ENCODE data around the gene GPR32. TPM values are rescaled to one million over a fixed set of nuclear protein-coding genes. Genes with fewer than 3 reads are reported as not detected.
"Not testable (repeated sequence)": the region's sequence is repeated elsewhere in the genome, so short reads cannot be mapped to it uniquely, and the experiment has no call there.

Gene GPR32
- total and polyA plus RNA-seq, 2 donors (not counting 1 experiment from before 2014, with no cell fraction given): not detected

DNA sequence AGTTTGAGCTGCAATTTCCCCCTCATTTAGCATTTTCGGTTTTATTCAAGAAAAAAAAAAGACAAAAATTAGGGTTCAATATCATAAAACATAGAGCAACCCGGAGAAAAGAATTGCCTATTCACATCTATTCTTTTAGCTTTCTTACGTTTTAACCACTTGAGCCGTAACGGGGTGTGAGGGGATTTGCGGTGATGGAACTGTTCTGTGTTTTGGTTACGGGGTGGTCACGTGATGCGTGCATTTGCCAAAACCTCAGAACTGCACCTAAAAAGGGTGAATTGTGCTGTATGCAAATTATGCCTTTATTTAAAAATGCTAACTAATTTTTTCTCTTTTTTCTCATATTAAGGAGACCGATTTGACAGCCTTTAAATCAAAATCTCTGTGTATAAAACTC lies 25.0 kb upstream of the GPR32 start:
- Histone ChIP-seq H3K4me2 (replicated peaks; ENCODE audit: low read depth, low read length, poor library complexity, severe bottlenecking) (no peak overlapping the region), H3K27me3 (replicated peaks in 1 of 4; ENCODE audit: control extremely low read depth in 1 of 4, control insufficient read depth in 3 of 4, insufficient read depth in 4 of 4, low read length in 3 of 4) (peaks cover 0 to 9% (median 2%) of the 10 kb centered on the region in 4 experiments), H3K79me2 (ENCODE audit: control insufficient read depth, insufficient read depth, low read length) (no peaks in the 10 kb centered on the region), H3K36me3 (replicated peaks in 1 of 2; ENCODE audit: control extremely low read depth in 1 of 2, control insufficient read depth in 1 of 2, extremely low read depth in 1 of 2, insufficient read depth in 2 of 2, low read length in 1 of 2) (no peaks in the 10 kb centered on the region), H3K9ac (ENCODE audit: low read length) (no peak overlapping the region), H3K4me1 (ENCODE audit: control insufficient read depth in 2 of 2, insufficient read depth in 2 of 2, low read length in 2 of 2) (no peaks in the 10 kb centered on the region), H4K20me1 (ENCODE audit: control insufficient read depth, insufficient read depth, low read length, poor library complexity, severe bottlenecking) (no peaks in the 10 kb centered on the region), H3K9me3 (ENCODE audit: control extremely low read depth in 1 of 3, control insufficient read depth in 2 of 3, insufficient read depth in 1 of 3, low read length in 2 of 3) (peaks cover 0 to 8% (median 0%) of the 10 kb centered on the region in 3 donors), H3K4me3 (ENCODE audit: control extremely low read depth in 1 of 5, extremely low read depth in 1 of 5, insufficient read depth in 1 of 5, low read depth in 2 of 5, low read length in 4 of 5) (no peak overlapping the region), H3K27ac (ENCODE audit: low read length in 2 of 2) (no peak overlapping the region), H2AFZ (ENCODE audit: insufficient read depth, low read depth, low read length, poor library complexity, severe bottlenecking) (no peak overlapping the region)
- CTCF ChIA-PET: no interaction called here
- DNase-seq: no peak
- WGBS (ENCODE audit: insufficient coverage): 100% methylated on average over 1 of the region's 10 CpGs
- no peak for ATAC-seq (ENCODE audit: low read depth)
- H3K4me1 Mint-ChIP-seq: no peaks in the 10 kb centered on the region
- TF ChIP-seq EZH2 (IDR thresholded peaks at IDR 0.05; ENCODE audit: borderline replicate concordance, insufficient read depth, low read depth, low read length, poor library complexity, severe bottlenecking): no peak
- TF ChIP-seq, protein P1, sequence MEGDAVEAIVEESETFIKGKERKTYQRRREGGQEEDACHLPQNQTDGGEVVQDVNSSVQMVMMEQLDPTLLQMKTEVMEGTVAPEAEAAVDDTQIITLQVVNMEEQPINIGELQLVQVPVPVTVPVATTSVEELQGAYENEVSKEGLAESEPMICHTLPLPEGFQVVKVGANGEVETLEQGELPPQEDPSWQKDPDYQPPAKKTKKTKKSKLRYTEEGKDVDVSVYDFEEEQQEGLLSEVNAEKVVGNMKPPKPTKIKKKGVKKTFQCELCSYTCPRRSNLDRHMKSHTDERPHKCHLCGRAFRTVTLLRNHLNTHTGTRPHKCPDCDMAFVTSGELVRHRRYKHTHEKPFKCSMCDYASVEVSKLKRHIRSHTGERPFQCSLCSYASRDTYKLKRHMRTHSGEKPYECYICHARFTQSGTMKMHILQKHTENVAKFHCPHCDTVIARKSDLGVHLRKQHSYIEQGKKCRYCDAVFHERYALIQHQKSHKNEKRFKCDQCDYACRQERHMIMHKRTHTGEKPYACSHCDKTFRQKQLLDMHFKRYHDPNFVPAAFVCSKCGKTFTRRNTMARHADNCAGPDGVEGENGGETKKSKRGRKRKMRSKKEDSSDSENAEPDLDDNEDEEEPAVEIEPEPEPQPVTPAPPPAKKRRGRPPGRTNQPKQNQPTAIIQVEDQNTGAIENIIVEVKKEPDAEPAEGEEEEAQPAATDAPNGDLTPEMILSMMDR (IDR thresholded peaks at IDR 0.05): no peak
- peaks cover 25% of the 10 kb centered on the region for H3K27me3 Mint-ChIP-seq
- H3K27ac Mint-ChIP-seq: no peak overlapping the region
- intact Hi-C loops (cut with micrococcal nuclease): no loop called here
- POLR2A ChIA-PET: no interaction called here
- no peak overlapping the region for H3K4me3 Mint-ChIP-seq
- H3K9me3 Mint-ChIP-seq (ENCODE audit: insufficient read depth): no peaks in the 10 kb centered on the region

DNA sequence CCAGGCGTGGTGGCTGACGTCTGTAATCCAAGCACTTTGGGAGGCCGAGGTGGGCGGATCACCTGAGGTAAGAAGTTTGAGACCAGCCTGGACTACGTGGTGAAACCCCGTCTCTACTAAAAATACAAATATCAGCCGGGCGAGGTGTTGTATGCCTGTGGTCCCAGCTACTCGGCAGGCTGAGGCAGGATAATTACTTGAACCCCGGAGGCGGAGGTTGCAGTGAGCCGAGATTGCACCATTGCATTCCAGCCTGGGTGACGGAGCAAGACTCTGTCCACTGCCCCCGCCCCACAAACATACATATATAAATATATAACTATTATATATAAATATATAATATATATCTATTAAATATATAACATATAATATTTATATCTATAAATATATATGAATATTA lies 23.1 kb upstream of the GPR32 start:
- H4K20me1 ChIP-seq (ENCODE audit: control insufficient read depth, insufficient read depth, low read length, poor library complexity, severe bottlenecking); H3K4me3 ChIP-seq (ENCODE audit: control extremely low read depth in 1 of 5, extremely low read depth in 1 of 5, insufficient read depth in 1 of 5, low read depth in 2 of 5, low read length in 4 of 5); ATAC-seq (ENCODE audit: low read depth); H3K36me3 ChIP-seq (replicated peaks in 1 of 2; ENCODE audit: control extremely low read depth in 1 of 2, control insufficient read depth in 1 of 2, extremely low read depth in 1 of 2, insufficient read depth in 2 of 2, low read length in 1 of 2); H2AFZ ChIP-seq (ENCODE audit: insufficient read depth, low read depth, low read length, poor library complexity, severe bottlenecking); H3K9me3 Mint-ChIP-seq (ENCODE audit: insufficient read depth); H3K9me3 ChIP-seq (ENCODE audit: control extremely low read depth in 1 of 3, control insufficient read depth in 2 of 3, insufficient read depth in 1 of 3, low read length in 2 of 3); H3K4me1 ChIP-seq (ENCODE audit: control insufficient read depth in 2 of 2, insufficient read depth in 2 of 2, low read length in 2 of 2); H3K9ac ChIP-seq (ENCODE audit: low read length); DNase-seq; H3K27me3 Mint-ChIP-seq; H3K79me2 ChIP-seq (ENCODE audit: control insufficient read depth, insufficient read depth, low read length); H3K27ac Mint-ChIP-seq; H3K27me3 ChIP-seq (replicated peaks in 1 of 4; ENCODE audit: control extremely low read depth in 1 of 4, control insufficient read depth in 3 of 4, insufficient read depth in 4 of 4, low read length in 3 of 4); H3K4me1 Mint-ChIP-seq; H3K4me3 Mint-ChIP-seq; H3K4me2 ChIP-seq (replicated peaks; ENCODE audit: low read depth, low read length, poor library complexity, severe bottlenecking); CTCF ChIA-PET; intact Hi-C loops (cut with micrococcal nuclease); H3K27ac ChIP-seq (ENCODE audit: low read length in 2 of 2); POLR2A ChIA-PET: not testable (repeated sequence)
- 95% methylated on average over 11 of the region's 14 CpGs for WGBS (ENCODE audit: insufficient coverage)
